ENCODE results near the gene ANXA6. TPM values are rescaled to one million over a fixed set of nuclear protein-coding genes. Genes with fewer than 3 reads are reported as not detected.

ANXA6 gene
- total RNA-seq, 2 donors from 2014 or later = 271 to 398 TPM

DNA sequence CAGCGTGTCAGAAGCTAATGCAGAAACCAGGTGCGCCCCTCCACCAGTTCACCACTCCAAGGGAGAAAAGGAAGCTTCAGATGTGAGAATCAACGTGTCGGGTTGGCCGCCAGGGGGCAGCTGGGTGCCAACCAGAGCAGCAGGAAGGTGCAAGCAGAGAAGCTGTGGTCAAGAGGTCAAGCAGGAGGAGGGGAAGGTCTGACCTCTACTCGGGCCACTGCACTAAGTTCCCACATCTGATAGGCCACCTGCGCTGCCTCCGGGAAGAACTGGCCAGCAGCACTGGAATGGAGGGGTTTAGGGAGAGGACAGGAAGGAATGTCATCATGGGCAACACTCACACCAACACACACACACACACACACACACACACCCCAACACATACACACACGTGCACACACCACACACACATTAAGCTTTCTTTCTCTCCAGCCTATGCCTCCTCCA is 31.4 kb downstream of the ANXA6 start:
- H3K27ac Mint-ChIP-seq = peak overlapping the region; percentile 7 to 21
- H3K36me3 Mint-ChIP-seq = peaks cover 22% of the 10 kb centered on the region
- H3K4me1 Mint-ChIP-seq (ENCODE audit: low read depth in 2 of 2) = peaks cover 34 to 36% of the 10 kb centered on the region in 2 donors
- ATAC-seq (peak; percentile 55 to 76), DNase-seq (ENCODE audit: low spot score) (peak; percentile 80)
- H3K4me3 Mint-ChIP-seq = no peak overlapping the region
- no peaks in the 10 kb centered on the region for H3K27me3 Mint-ChIP-seq
- H3K9me3 Mint-ChIP-seq = no peaks in the 10 kb centered on the region

GRCh38 chr5:151125421-151125820 is 32.2 kb downstream of the ANXA6 start:
- H3K27me3 Mint-ChIP-seq = no peaks in the 10 kb centered on the region
- DNase-seq (ENCODE audit: low spot score) = no peak
- no peak overlapping the region for H3K4me3 Mint-ChIP-seq
- no peak for ATAC-seq
- peaks cover 34 to 36% of the 10 kb centered on the region in 2 donors for H3K4me1 Mint-ChIP-seq (ENCODE audit: low read depth in 2 of 2)
- H3K27ac Mint-ChIP-seq = peak overlapping the region; percentile 7 to 21
- peaks cover 28% of the 10 kb centered on the region for H3K36me3 Mint-ChIP-seq
- H3K9me3 Mint-ChIP-seq = no peaks in the 10 kb centered on the region

DNA sequence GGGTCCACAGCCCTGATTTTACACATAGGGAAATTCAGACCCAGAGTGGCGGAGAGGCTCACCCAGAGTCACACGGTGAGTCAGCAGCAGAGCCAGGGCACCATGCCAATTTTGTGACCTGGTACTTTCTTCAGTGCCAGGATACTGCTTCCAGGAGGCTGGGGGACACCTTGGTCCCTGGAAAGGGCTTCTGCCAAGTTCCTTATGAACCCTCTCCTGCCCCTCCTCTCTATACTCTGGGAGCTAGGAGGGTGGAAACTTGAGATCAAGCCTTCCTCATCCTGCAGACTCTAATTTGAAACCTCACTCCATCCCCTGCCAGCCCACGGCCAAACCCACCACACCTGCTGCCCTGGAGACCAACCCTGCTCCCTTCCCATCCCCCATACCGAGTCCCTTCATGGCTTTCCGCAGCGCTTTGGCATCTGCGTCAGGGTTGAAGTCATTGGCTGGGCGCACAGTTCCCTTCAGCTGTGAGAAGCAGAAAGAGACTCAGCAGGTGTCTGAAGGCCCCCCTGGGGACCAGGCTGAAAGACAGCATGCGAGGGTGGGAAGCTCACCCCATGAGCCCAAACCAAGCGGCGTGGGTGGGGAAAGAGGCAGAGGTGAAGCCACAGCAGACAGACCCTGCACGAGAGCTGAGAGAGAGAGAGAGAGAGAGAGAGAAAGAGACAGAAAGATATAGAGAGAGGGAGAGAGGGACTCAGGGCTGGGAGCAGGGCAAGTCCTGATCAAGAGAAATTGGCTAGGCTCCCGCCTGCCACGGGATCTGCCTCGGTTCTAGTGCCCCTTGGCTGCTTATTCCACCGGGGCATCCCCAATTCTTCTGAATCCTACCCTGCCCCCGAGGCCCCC is 33.5 kb downstream of the ANXA6 start:
- no peaks in the 10 kb centered on the region for H3K9me3 Mint-ChIP-seq
- DNase-seq (ENCODE audit: low spot score) (peak; percentile 25), ATAC-seq (no peak)
- H3K27me3 Mint-ChIP-seq = no peaks in the 10 kb centered on the region
- no peak overlapping the region for H3K4me3 Mint-ChIP-seq
- peaks cover 27% of the 10 kb centered on the region for H3K36me3 Mint-ChIP-seq
- H3K4me1 Mint-ChIP-seq (ENCODE audit: low read depth in 2 of 2) = peaks cover 28 to 30% of the 10 kb centered on the region in 2 donors
- peak overlapping the region in 1 of 2 donors; percentile 43 for H3K27ac Mint-ChIP-seq

DNA sequence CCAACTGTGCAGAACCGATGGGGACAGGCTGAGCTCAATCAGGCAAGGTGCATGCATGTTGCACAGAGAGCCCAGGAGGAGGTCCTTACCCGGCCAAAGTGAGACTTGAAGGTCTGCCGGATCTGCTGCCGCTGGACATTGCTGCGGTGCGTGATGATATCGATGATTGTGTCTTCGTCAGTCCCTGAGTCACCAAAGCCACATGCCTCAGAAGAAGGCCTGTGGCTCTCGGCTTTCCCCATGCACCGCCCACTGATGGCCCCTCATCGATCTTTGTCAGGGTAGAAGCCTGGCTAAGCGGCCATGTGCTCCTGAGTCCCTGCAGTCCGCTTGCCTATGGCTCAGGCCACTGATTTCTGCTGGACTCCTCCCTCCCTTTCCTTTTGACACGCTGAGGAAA is 34.8 kb downstream of the ANXA6 start:
- H3K36me3 Mint-ChIP-seq = peaks cover 27% of the 10 kb centered on the region
- H3K4me3 Mint-ChIP-seq = no peak overlapping the region
- ATAC-seq (no peak), DNase-seq (ENCODE audit: low spot score) (peak; percentile 55)
- no peak overlapping the region for H3K27ac Mint-ChIP-seq
- H3K27me3 Mint-ChIP-seq = no peaks in the 10 kb centered on the region
- H3K4me1 Mint-ChIP-seq (ENCODE audit: low read depth in 2 of 2) = peaks cover 24 to 29% of the 10 kb centered on the region in 2 donors
- H3K9me3 Mint-ChIP-seq = no peaks in the 10 kb centered on the region

- no peak overlapping the region for H3K4me3 Mint-ChIP-seq
- H3K4me1 Mint-ChIP-seq (ENCODE audit: low read depth in 2 of 2) = peaks cover 21 to 22% of the 10 kb centered on the region in 2 donors
- DNase-seq (ENCODE audit: low spot score) = no peak
- peaks cover 20% of the 10 kb centered on the region for H3K36me3 Mint-ChIP-seq
- H3K9me3 Mint-ChIP-seq = no peaks in the 10 kb centered on the region
- ATAC-seq = no peak
- peak overlapping the region; percentile 16 to 78 for H3K27ac Mint-ChIP-seq
- H3K27me3 Mint-ChIP-seq = no peaks in the 10 kb centered on the region
Observed at GRCh38 chr5:151121665-151122064, 35.9 kb downstream of the ANXA6 start.

- peak overlapping the region; percentile 16 to 78 for H3K27ac Mint-ChIP-seq
- no peak for ATAC-seq
- no peaks in the 10 kb centered on the region for H3K9me3 Mint-ChIP-seq
Observed at GRCh38 chr5:151121095-151121494, 36.5 kb downstream of the ANXA6 start.

GRCh38 chr5:151118913-151119575 is 38.5 kb downstream of the ANXA6 start:
- Mint-ChIP-seq H3K4me3 (no peak overlapping the region), H3K36me3 (peaks cover 21% of the 10 kb centered on the region), H3K4me1 (ENCODE audit: low read depth in 2 of 2) (peaks cover 7 to 11% of the 10 kb centered on the region in 2 donors), H3K27ac (no peak overlapping the region), H3K27me3 (no peaks in the 10 kb centered on the region), H3K9me3 (no peaks in the 10 kb centered on the region)
- ATAC-seq (no peak), DNase-seq (ENCODE audit: low spot score) (peak; percentile 31)

More at GRCh38 chr5:151121095-151121494, 36.5 kb downstream of the ANXA6 start:
- H3K27me3 Mint-ChIP-seq = no peaks in the 10 kb centered on the region
- H3K4me3 Mint-ChIP-seq = no peak overlapping the region
- peaks cover 20% of the 10 kb centered on the region for H3K36me3 Mint-ChIP-seq
- DNase-seq (ENCODE audit: low spot score) = no peak
- H3K4me1 Mint-ChIP-seq (ENCODE audit: low read depth in 2 of 2) = peaks cover 16 to 18% of the 10 kb centered on the region in 2 donors

DNA sequence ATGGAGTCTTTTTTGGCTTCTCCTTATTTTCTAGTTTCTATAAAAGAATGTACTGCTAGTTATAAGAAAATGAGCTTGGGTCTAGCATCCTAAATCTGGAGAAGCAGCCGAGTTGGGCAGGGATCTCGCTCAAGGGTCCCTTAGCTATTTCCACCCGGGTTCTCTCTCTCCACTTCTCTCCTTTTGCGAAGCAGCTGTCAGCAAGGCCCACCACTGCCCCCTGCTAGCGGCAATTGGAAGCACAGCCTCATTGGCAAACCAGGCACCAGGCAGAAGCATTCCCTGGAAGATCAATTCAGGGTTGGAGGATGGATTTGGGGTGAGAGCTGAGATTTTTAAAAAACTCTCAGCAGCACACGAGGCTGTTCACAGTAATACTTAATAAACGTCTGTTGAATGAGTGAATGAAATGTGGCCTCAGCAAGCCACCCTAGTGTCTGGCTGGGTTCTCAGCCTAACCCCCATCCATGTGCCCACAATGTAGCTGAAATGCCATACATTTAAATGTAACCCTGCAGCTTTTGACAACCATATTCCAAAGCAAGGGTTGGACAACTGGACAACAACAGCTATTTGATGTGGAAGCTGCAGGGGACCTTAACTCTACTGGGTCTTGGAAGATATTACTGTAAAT is 42.2 kb downstream of the ANXA6 start:
- H3K4me3 Mint-ChIP-seq = no peak overlapping the region
- peaks cover 6 to 16% of the 10 kb centered on the region in 2 donors for H3K4me1 Mint-ChIP-seq (ENCODE audit: low read depth in 2 of 2)
- ATAC-seq (peak; percentile 74 to 79), DNase-seq (ENCODE audit: low spot score) (peak; percentile 78)
- peaks cover 12% of the 10 kb centered on the region for H3K36me3 Mint-ChIP-seq
- no peaks in the 10 kb centered on the region for H3K9me3 Mint-ChIP-seq
- no peaks in the 10 kb centered on the region for H3K27me3 Mint-ChIP-seq
- H3K27ac Mint-ChIP-seq = no peak overlapping the region

- Mint-ChIP-seq H3K4me3 (no peak overlapping the region), H3K9me3 (no peaks in the 10 kb centered on the region), H3K27me3 (no peaks in the 10 kb centered on the region), H3K36me3 (peaks cover 7% of the 10 kb centered on the region), H3K4me1 (ENCODE audit: low read depth in 2 of 2) (peaks cover 6 to 16% of the 10 kb centered on the region in 2 donors), H3K27ac (peak overlapping the region in 1 of 2 donors; percentile 5)
- DNase-seq (ENCODE audit: low spot score) = no peak
- ATAC-seq = no peak
Observed at GRCh38 chr5:151113651-151114050, 43.9 kb downstream of the ANXA6 start.

- peaks cover 27% of the 10 kb centered on the region for H3K36me3 Mint-ChIP-seq
Observed at GRCh38 chr5:151110992-151111391, 46.6 kb downstream of the ANXA6 start.

GRCh38 chr5:151110122-151110681 is 47.4 kb downstream of the ANXA6 start:
- Mint-ChIP-seq H3K27ac (peak overlapping the region in 1 of 2 donors; percentile 36), H3K4me1 (ENCODE audit: low read depth in 2 of 2) (peaks cover 15 to 20% of the 10 kb centered on the region in 2 donors), H3K27me3 (no peaks in the 10 kb centered on the region), H3K9me3 (no peaks in the 10 kb centered on the region), H3K4me3 (no peak overlapping the region), H3K36me3 (peaks cover 27% of the 10 kb centered on the region)
- no peak for DNase-seq (ENCODE audit: low spot score)
- no peak for ATAC-seq

More at GRCh38 chr5:151110992-151111391, 46.6 kb downstream of the ANXA6 start:
- DNase-seq (ENCODE audit: low spot score) (no peak), ATAC-seq (no peak)
- H3K4me1 Mint-ChIP-seq (ENCODE audit: low read depth in 2 of 2) = peaks cover 12 to 20% of the 10 kb centered on the region in 2 donors
- no peak overlapping the region for H3K4me3 Mint-ChIP-seq
- no peaks in the 10 kb centered on the region for H3K27me3 Mint-ChIP-seq
- peak overlapping the region in 1 of 2 donors; percentile 36 for H3K27ac Mint-ChIP-seq
- no peaks in the 10 kb centered on the region for H3K9me3 Mint-ChIP-seq

- Mint-ChIP-seq H3K36me3 (peaks cover 23% of the 10 kb centered on the region), H3K27ac (peak overlapping the region in 1 of 2 donors; percentile 44), H3K4me1 (ENCODE audit: low read depth in 2 of 2) (peaks cover 14 to 21% of the 10 kb centered on the region in 2 donors), H3K9me3 (no peaks in the 10 kb centered on the region), H3K27me3 (no peaks in the 10 kb centered on the region), H3K4me3 (no peak overlapping the region)
- no peak for ATAC-seq
- no peak for DNase-seq (ENCODE audit: low spot score)
Observed at GRCh38 chr5:151108566-151108965, 49.0 kb downstream of the ANXA6 start.

DNA sequence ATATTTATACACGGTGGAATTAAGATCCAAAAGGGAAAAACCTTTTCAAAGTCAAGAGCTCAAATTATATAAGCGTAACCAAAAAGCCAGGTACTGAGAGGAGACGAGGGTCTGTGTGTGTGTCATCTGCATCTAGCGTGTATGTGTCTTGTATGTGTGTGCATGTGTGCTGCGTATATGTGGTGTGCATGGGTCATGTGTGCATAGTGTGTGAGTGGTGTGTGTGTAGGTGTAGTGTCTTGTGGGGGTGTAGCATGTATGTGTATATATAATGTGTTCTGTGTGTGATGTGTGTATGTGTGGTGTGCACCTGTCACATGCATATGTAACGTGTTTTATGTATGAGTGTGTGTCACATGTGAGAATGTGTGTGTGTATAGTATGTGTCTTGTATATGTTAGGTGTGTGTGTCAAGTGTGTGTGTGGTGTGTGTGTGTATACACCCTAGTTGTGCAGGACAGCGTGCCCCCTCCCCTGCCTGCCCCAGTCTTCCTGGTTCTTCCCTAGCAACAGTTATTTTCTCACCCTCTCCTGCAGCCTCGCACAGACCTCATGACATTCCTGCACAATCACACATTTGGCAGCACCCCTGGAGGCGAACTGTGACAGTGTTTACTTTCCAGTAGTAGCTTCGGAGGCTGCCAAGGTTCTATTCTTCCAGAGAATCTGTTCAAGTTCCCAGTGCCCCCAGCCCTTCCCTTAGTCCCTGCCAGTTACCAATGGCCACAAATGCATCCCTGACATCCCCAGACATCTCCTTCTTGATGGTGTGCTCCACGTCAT is 49.6 kb downstream of the ANXA6 start:
- Mint-ChIP-seq H3K27ac (peak overlapping the region in 1 of 2 donors; percentile 2), H3K4me1 (ENCODE audit: low read depth in 2 of 2) (peaks cover 13 to 23% of the 10 kb centered on the region in 2 donors)
- ATAC-seq = no peak

More for the DNA sequence above, 49.6 kb downstream of the ANXA6 start:
- H3K27me3 Mint-ChIP-seq = no peaks in the 10 kb centered on the region
- H3K4me3 Mint-ChIP-seq = no peak overlapping the region
- no peak for DNase-seq (ENCODE audit: low spot score)
- H3K36me3 Mint-ChIP-seq = peaks cover 24% of the 10 kb centered on the region
- no peaks in the 10 kb centered on the region for H3K9me3 Mint-ChIP-seq

Data from natural killer cell treated with Interleukin-12 subunit alpha and Interleukin-12 subunit beta and Interleukin-15 and Interleukin-18, amount 100 ng/mL, for 72 hours (primary cell).